GM12891 (cell line): ENCODE results near the gene EDNRB.

Experiments used
- PAX5 ChIP-seq: IDR thresholded peaks from 2 replicates; pipeline ENCODE4 v1.6.1; 2011; ENCODE audit warnings: low read length, moderate library complexity, mild to moderate bottlenecking; ENCODE audit not compliant: insufficient read depth, severe bottlenecking
- POLR2A ChIP-seq: IDR thresholded peaks from 2 replicates; pipeline ENCODE4 v1.6.1; 2011; ENCODE audit warnings: low read depth, low read length, control low read depth
- POLR2AphosphoS5 ChIP-seq: IDR thresholded peaks from 2 replicates; pipeline ENCODE4 v1.6.1; 2011; ENCODE audit warnings: low read depth, low read length, control low read depth
- POU2F2 ChIP-seq: IDR thresholded peaks from 2 replicates; pipeline ENCODE4 v1.6.1; 2011; ENCODE audit warnings: low read depth, mild to moderate bottlenecking, control low read depth, low read length, moderate library complexity
- SPI1 ChIP-seq: IDR thresholded peaks from 2 replicates; pipeline ENCODE4 v1.6.1; 2011; ENCODE audit warnings: low read depth, low read length, control low read depth
- TAF1 ChIP-seq: IDR thresholded peaks from 2 replicates; pipeline ENCODE4 v1.6.1; 2011; ENCODE audit warnings: low read depth, low read length, control low read depth

- TF ChIP-seq POLR2A, result no peak
- TF ChIP-seq TAF1, result no peak
- TF ChIP-seq POLR2AphosphoS5, result no peak
- no peak for TF ChIP-seq SPI1
- TF ChIP-seq POU2F2, result no peak
- no peak for TF ChIP-seq PAX5
Measured at GRCh38 chr13:77898097-77898496, 20.5 kb downstream of the EDNRB start.
